ENCODE measurements around the gene PDE7B. TPM values are rescaled to one million over a fixed set of nuclear protein-coding genes. Genes with fewer than 3 reads are reported as not detected.

PDE7B gene
- total and polyA plus RNA-seq, 2 of the 13 experiments (the other 11 are each of a cell fraction or from before 2014, with no cell fraction given) = not detected

- no peak for TF ChIP-seq ZHX1 (CRISPR knock-in tag; IDR thresholded peaks at IDR 0.05; ENCODE audit: low read depth)
- TF ChIP-seq SRF (IDR thresholded peaks at IDR 0.05; ENCODE audit: low read depth, low read length) = no peak
- no peak for TF ChIP-seq MAX (IDR thresholded peaks at IDR 0.05)
- TF ChIP-seq ZNF615 (CRISPR knock-in tag; IDR thresholded peaks at IDR 0.05; ENCODE audit: borderline replicate concordance) = no peak
Observed at GRCh38 chr6:135854799-135855198, 3.3 kb downstream of the PDE7B start (continued).

- no peaks in the 10 kb centered on the region for H4K20me1 ChIP-seq (ENCODE audit: insufficient read depth, low read length)
- H3K4me2 ChIP-seq (ENCODE audit: low read depth, low read length) = no peak overlapping the region
- intact Hi-C loops (cut with micrococcal nuclease; ENCODE audit: unreplicated experiment) (no loop called here), in situ Hi-C loops (cut with HindIII; ENCODE audit: extremely low pct_ligation_motif_present, low pct_unique_long_range_greater_than_20kb) (no loop called here)
- H3K9me3 ChIP-seq (ENCODE audit: low read length) = no peaks in the 10 kb centered on the region
- ATAC-seq (no peak), DNase-seq (ENCODE audit: low spot score) (no peak), FAIRE-seq (no peak)
- no TSS peak for BruUV-seq (replicated peaks)
- H2AFZ ChIP-seq (ENCODE audit: low read length) = no peak overlapping the region
- no peak overlapping the region for H3K4me3 ChIP-seq (replicated peaks in 1 of 3; ENCODE audit: insufficient read depth in 1 of 3, low read depth in 2 of 3, low read length in 3 of 3)
- no peaks in the 10 kb centered on the region for H3K36me3 ChIP-seq (replicated peaks in 1 of 2; ENCODE audit: control insufficient read depth in 1 of 2, insufficient read depth in 2 of 2, low read length in 2 of 2)
- H3K27me3 ChIP-seq (ENCODE audit: control insufficient read depth in 1 of 2, insufficient read depth in 2 of 2, low read length in 2 of 2) = no peaks in the 10 kb centered on the region
- CTCF ChIA-PET (ENCODE audit: low intra/inter-chr PET ratio, low total read pairs) = no interaction called here
- H3K9ac ChIP-seq (ENCODE audit: insufficient read depth, low read depth, low read length) = no peak overlapping the region
- no peaks in the 10 kb centered on the region for H3K4me1 ChIP-seq (ENCODE audit: insufficient read depth, low read length)
- H3K79me2 ChIP-seq (ENCODE audit: insufficient read depth, low read length) = no peaks in the 10 kb centered on the region
- POLR2A ChIA-PET = no interaction called here
- no peak overlapping the region for H3K27ac ChIP-seq (ENCODE audit: extremely low read length, insufficient read depth, low read length)
- TF ChIP-seq ZNF44 (CRISPR knock-in tag; IDR thresholded peaks at IDR 0.05) (no peak), ZNF232 (CRISPR knock-in tag; IDR thresholded peaks at IDR 0.05; ENCODE audit: borderline replicate concordance) (no peak), ZNF441 (CRISPR knock-in tag; IDR thresholded peaks at IDR 0.05; ENCODE audit: borderline replicate concordance) (no peak), ZNF558 (CRISPR knock-in tag; IDR thresholded peaks at IDR 0.05; ENCODE audit: borderline replicate concordance) (no peak), DDIT3 (CRISPR knock-in tag; IDR thresholded peaks at IDR 0.05) (no peak), ZNF891 (CRISPR knock-in tag; IDR thresholded peaks at IDR 0.05) (no peak), IKZF5 (CRISPR knock-in tag; IDR thresholded peaks at IDR 0.05) (no peak), ARHGAP35 (CRISPR knock-in tag; IDR thresholded peaks at IDR 0.05; ENCODE audit: borderline replicate concordance) (no peak), ZNF510 (CRISPR knock-in tag; IDR thresholded peaks at IDR 0.05; ENCODE audit: low read depth) (no peak), KDM1A (CRISPR knock-in tag; IDR thresholded peaks at IDR 0.05) (no peak), XRCC5 (optimal IDR thresholded peaks at IDR 0.05; ENCODE audit: low read length) (no peak), ZNF337 (CRISPR knock-in tag; IDR thresholded peaks at IDR 0.05; ENCODE audit: borderline replicate concordance, low read depth) (no peak), ZBTB20 (CRISPR knock-in tag; IDR thresholded peaks at IDR 0.05; ENCODE audit: borderline replicate concordance, low read depth) (no peak)
Observed at GRCh38 chr6:135858931-135859330, 7.4 kb downstream of the PDE7B start.
